ENCODE results near the gene RAPGEF6.

RAPGEF6 gene

DNA sequence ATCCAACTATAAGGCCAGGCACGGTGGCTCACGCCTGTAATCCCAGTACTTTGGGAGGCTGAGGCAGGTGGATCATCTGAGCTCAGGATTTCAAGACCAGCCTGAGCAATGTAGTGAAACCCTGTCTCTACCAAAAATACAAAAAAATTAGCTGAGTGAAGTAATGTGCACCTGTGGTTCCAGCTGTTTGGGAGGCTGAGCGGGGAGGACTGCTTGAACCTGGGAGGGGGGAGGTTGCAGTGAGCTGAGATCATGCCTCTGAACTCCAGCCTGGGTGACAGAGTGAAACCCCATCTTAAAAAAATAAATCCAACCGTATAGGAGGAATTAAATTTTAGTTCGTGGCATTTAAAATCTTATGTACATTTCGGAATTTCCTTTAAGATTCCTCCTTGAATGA is 247.8 kb downstream of the RAPGEF6 start:
- peaks cover 5% of the 10 kb centered on the region for H3K36me3 ChIP-seq (ENCODE audit: control insufficient read depth, insufficient read depth, low read length)

DNA sequence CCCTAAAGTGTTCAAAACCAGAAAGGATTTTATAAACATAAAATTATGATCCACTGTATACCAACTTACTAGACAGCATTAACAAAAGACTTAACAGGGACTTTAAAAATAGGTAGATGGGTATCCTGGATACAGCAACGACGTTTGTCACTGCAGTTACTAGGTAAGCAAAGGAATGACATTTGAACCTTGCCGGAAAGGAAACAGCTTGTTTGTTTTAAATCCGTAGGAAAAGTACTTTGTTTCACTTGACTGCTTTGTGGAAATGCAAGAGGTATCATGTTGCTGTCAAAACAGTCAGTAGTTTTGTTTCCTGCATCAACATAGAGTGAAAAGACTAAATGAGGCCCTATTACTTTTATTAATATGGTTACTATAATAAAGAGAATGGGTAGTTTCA is 248.2 kb downstream of the RAPGEF6 start:
- H3K4me3 ChIP-seq (replicated peaks; ENCODE audit: low read depth, low read length): no peak overlapping the region
- H3K36me3 ChIP-seq (ENCODE audit: control insufficient read depth, insufficient read depth, low read length): peaks cover 5% of the 10 kb centered on the region
- no peaks in the 10 kb centered on the region for H3K27me3 ChIP-seq (replicated peaks; ENCODE audit: control insufficient read depth, insufficient read depth, low read length)
- TF ChIP-seq, protein P1, sequence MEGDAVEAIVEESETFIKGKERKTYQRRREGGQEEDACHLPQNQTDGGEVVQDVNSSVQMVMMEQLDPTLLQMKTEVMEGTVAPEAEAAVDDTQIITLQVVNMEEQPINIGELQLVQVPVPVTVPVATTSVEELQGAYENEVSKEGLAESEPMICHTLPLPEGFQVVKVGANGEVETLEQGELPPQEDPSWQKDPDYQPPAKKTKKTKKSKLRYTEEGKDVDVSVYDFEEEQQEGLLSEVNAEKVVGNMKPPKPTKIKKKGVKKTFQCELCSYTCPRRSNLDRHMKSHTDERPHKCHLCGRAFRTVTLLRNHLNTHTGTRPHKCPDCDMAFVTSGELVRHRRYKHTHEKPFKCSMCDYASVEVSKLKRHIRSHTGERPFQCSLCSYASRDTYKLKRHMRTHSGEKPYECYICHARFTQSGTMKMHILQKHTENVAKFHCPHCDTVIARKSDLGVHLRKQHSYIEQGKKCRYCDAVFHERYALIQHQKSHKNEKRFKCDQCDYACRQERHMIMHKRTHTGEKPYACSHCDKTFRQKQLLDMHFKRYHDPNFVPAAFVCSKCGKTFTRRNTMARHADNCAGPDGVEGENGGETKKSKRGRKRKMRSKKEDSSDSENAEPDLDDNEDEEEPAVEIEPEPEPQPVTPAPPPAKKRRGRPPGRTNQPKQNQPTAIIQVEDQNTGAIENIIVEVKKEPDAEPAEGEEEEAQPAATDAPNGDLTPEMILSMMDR (IDR thresholded peaks at IDR 0.05; ENCODE audit: insufficient read depth, low read length, poor library complexity, severe bottlenecking): no peak
- DNase-seq (ENCODE audit: extremely low read depth, insufficient read length): no peak

More for the DNA sequence above, 247.8 kb downstream of the RAPGEF6 start:
- Histone ChIP-seq H3K4me3 (replicated peaks; ENCODE audit: low read depth, low read length) (no peak overlapping the region), H3K27me3 (replicated peaks; ENCODE audit: control insufficient read depth, insufficient read depth, low read length) (no peaks in the 10 kb centered on the region)
- TF ChIP-seq, protein P1 (IDR thresholded peaks at IDR 0.05; ENCODE audit: insufficient read depth, low read length, poor library complexity, severe bottlenecking): no peak
- no peak for DNase-seq (ENCODE audit: extremely low read depth, insufficient read length)

DNA sequence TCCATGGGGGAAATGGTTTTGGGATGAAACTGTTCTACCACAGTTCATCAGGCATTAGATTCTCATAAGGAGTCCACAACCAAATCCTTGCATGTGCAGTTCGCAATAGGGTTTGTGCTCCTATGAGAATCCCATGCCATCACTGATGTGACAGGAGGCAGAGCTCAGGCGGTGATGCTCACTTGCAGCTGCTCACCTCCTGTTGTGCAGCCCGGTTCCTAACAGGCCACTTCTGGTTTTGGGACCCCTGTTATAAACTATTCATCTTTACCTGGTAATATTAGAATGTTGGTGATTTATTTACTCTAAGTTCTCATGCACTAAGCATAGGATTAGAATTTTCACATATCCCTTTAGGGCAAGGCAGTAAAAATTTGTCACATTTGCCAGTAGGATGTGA is 248.9 kb downstream of the RAPGEF6 start:
- Histone ChIP-seq H3K36me3 (ENCODE audit: control insufficient read depth, insufficient read depth, low read length) (peaks cover 5% of the 10 kb centered on the region), H3K27me3 (replicated peaks; ENCODE audit: control insufficient read depth, insufficient read depth, low read length) (no peaks in the 10 kb centered on the region)
- TF ChIP-seq, protein P1 (IDR thresholded peaks at IDR 0.05; ENCODE audit: insufficient read depth, low read length, poor library complexity, severe bottlenecking): no peak

DNA sequence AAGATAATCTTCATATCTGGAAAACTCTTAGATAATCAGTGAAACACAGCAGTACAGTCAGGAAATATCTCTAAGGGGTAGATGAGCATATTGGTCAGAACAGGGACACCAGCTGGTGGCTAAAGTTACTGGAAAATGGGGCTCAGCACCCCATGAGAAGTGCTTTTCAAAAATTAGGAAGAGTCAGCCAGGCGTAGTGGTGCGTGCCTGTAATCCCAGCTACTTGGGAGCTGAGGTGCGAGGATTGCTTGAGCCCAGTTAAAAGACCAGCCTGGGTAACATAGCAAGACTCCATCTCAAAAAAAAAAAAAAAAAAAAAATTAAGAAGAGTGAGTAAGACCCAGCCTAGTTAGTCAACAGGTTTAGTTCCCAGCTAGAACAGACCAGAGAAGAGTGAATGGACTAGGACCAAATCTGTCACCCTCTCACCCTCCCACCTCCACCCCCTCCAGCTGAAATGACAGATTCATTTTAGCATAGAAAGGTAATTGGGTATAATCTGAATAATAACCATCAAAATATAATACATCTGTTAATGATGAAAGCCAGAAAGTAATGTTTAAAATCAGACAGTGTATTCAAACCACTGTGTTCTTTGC is 250.3 kb downstream of the RAPGEF6 start:
- Histone ChIP-seq H3K36me3 (ENCODE audit: control insufficient read depth, insufficient read depth, low read length) (peaks cover 4% of the 10 kb centered on the region), H3K27me3 (replicated peaks; ENCODE audit: control insufficient read depth, insufficient read depth, low read length) (no peaks in the 10 kb centered on the region), H3K4me3 (replicated peaks; ENCODE audit: low read depth, low read length) (no peak overlapping the region)
- TF ChIP-seq, protein P1 (IDR thresholded peaks at IDR 0.05; ENCODE audit: insufficient read depth, low read length, poor library complexity, severe bottlenecking): no peak
- DNase-seq (ENCODE audit: extremely low read depth, insufficient read length): no peak

More for the DNA sequence above, 248.9 kb downstream of the RAPGEF6 start:
- no peak overlapping the region for H3K4me3 ChIP-seq (replicated peaks; ENCODE audit: low read depth, low read length)
- no peak for DNase-seq (ENCODE audit: extremely low read depth, insufficient read length)

DNA sequence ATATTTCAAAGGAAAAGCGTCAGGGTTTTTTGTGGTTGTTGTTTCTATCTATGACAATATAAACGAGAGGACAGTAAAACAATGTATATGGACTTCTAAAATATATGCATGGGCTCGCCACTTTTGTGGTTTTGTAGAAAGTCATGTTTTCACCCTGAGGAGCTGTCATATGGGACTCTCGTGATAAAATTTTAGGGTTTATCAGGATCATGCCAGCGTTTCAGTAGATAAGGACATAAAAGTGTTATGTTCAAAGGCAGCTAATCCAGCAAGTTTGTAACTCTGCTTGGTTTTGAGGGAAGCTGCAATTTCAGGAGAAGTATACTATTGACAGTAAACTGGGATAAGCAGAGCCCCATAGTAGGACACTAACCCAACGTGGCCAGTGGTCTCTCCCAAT is 250.9 kb downstream of the RAPGEF6 start:
- peaks cover 4% of the 10 kb centered on the region for H3K36me3 ChIP-seq (ENCODE audit: control insufficient read depth, insufficient read depth, low read length)
- no peaks in the 10 kb centered on the region for H3K27me3 ChIP-seq (replicated peaks; ENCODE audit: control insufficient read depth, insufficient read depth, low read length)
- no peak for DNase-seq (ENCODE audit: extremely low read depth, insufficient read length)
- H3K4me3 ChIP-seq (replicated peaks; ENCODE audit: low read depth, low read length): no peak overlapping the region
- TF ChIP-seq, protein P1 (IDR thresholded peaks at IDR 0.05; ENCODE audit: insufficient read depth, low read length, poor library complexity, severe bottlenecking): no peak
